ENCODE results near the gene SLC22A3.

GRCh38 chr6:160396292-160396691 lies 48.1 kb downstream of the SLC22A3 start:
- TF ChIP-seq CTCF (IDR thresholded peaks at IDR 0.05) (no peak), EZH2 (IDR thresholded peaks at IDR 0.05; ENCODE audit: borderline replicate concordance, insufficient read depth, low read depth, low read length, poor library complexity, severe bottlenecking) (no peak)
